ENCODE results near the gene OR2A12.

DNA sequence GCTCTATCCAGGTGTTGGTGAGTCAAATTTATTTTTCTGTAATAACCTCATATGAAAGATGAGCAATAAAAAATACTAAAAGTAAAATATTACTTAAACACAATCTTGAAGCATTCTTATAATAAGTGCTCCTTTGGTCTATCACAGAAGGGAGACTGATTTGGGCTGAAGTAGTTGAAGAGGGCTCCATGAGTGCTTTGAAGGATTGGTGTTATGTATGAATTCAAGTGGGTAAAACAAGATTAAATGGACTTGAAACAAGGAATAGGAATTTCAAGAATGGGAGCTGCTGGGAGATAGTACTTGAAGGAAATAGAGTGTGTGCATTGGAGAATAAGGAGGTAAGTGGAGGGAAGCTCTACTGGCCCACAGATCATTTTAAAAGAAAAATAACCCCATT is 16.0 kb downstream of the OR2A12 start:
- TF ChIP-seq, protein P1, sequence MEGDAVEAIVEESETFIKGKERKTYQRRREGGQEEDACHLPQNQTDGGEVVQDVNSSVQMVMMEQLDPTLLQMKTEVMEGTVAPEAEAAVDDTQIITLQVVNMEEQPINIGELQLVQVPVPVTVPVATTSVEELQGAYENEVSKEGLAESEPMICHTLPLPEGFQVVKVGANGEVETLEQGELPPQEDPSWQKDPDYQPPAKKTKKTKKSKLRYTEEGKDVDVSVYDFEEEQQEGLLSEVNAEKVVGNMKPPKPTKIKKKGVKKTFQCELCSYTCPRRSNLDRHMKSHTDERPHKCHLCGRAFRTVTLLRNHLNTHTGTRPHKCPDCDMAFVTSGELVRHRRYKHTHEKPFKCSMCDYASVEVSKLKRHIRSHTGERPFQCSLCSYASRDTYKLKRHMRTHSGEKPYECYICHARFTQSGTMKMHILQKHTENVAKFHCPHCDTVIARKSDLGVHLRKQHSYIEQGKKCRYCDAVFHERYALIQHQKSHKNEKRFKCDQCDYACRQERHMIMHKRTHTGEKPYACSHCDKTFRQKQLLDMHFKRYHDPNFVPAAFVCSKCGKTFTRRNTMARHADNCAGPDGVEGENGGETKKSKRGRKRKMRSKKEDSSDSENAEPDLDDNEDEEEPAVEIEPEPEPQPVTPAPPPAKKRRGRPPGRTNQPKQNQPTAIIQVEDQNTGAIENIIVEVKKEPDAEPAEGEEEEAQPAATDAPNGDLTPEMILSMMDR (IDR thresholded peaks at IDR 0.05): no peak
- no peak for TF ChIP-seq TCF7L2 (IDR thresholded peaks at IDR 0.05; ENCODE audit: low read depth, low read length)
- TF ChIP-seq SIN3A (IDR thresholded peaks at IDR 0.05; ENCODE audit: borderline replicate concordance, insufficient read depth, low read depth, low read length): no peak
- no peak for TF ChIP-seq POLR2AphosphoS5 (IDR thresholded peaks at IDR 0.05; ENCODE audit: low read depth, low read length)
- TF ChIP-seq, protein P2, sequence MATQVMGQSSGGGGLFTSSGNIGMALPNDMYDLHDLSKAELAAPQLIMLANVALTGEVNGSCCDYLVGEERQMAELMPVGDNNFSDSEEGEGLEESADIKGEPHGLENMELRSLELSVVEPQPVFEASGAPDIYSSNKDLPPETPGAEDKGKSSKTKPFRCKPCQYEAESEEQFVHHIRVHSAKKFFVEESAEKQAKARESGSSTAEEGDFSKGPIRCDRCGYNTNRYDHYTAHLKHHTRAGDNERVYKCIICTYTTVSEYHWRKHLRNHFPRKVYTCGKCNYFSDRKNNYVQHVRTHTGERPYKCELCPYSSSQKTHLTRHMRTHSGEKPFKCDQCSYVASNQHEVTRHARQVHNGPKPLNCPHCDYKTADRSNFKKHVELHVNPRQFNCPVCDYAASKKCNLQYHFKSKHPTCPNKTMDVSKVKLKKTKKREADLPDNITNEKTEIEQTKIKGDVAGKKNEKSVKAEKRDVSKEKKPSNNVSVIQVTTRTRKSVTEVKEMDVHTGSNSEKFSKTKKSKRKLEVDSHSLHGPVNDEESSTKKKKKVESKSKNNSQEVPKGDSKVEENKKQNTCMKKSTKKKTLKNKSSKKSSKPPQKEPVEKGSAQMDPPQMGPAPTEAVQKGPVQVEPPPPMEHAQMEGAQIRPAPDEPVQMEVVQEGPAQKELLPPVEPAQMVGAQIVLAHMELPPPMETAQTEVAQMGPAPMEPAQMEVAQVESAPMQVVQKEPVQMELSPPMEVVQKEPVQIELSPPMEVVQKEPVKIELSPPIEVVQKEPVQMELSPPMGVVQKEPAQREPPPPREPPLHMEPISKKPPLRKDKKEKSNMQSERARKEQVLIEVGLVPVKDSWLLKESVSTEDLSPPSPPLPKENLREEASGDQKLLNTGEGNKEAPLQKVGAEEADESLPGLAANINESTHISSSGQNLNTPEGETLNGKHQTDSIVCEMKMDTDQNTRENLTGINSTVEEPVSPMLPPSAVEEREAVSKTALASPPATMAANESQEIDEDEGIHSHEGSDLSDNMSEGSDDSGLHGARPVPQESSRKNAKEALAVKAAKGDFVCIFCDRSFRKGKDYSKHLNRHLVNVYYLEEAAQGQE (IDR thresholded peaks at IDR 0.05; ENCODE audit: insufficient read depth in 1 of 2, low read depth in 2 of 2, low read length in 1 of 2): no peak
